Stimulated activated CD4-positive, alpha-beta T cell treated with anti-CD3 and anti-CD28 coated beads, Interleukin-2, amount 100 ng/mL, for 4 hours (primary cell): ENCODE results near the gene PRRT4.

Experiments used
- DNase-seq: peaks from one replicate; pipeline ENCODE4 v3.0.0-alpha.2; 2020; ENCODE audit warnings: low read depth

The PRRT4 gene

DNA sequence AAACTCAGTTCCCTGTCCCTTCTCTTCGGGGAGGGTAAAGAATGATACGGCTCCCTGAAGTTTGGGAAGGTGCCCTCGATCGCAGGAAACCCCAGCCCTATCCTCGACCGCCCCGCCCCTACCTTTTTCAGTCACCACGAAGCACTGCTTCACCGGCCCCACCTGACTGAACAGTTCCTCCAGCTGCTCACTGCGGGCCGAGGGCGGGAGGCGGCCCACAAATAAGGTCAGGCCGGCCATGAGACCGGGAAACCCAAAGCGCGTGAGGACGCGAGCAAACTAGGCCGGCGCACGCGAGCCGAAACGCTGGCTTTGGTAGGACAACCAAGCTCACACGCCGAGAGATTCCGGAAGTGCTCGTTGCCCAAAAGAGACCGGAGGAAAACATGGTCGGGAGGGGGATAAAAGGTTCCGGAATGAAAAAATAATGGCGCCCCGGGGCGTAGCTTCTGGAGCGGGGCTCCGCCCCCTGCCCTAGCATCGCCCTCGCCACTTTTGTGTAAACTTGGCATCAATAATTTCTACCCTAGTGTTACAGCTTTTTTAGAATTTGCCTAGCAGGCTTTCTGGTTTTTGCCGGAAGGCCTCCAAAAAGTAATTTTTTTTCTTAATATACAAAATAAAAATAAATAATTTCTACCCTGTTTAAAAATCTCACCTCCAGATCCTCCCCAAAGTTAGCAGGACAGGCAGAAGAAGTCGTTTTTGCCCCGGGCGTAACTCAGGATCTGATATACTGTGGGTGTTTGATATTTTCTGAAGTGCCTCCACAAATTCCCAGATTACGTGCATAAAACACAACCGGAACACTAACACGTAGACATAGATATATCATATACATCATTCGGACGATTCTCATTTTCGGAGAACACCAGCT is 17.7 kb downstream of the PRRT4 start, which contains the start of gene RBM28:
Gene RBM28 (minus strand): TSS at position 355 of the 877 bp plus-strand sequence. CDS start 115 bp downstream, at position 240.
- peak; percentile 73 for DNase-seq

DNA sequence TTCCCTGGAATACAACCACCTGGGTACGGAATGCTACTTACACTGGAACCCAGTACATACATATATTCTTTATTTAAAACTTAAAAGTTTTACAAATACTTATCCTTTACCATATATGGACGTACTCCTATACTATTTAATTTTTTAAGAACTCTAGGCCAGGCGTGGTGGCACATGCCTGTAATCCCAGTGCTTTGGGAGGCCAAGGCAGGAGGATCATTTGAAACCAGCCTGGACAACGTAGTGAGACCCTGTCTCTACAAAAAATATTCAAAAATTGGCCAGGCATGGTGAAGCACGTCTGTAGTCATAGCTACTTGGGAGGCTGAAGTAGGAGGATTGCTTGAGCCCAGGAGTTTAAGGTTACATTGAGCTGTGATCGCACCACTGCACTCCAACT is 19.8 kb downstream of the PRRT4 start:
- no peak for DNase-seq

DNA sequence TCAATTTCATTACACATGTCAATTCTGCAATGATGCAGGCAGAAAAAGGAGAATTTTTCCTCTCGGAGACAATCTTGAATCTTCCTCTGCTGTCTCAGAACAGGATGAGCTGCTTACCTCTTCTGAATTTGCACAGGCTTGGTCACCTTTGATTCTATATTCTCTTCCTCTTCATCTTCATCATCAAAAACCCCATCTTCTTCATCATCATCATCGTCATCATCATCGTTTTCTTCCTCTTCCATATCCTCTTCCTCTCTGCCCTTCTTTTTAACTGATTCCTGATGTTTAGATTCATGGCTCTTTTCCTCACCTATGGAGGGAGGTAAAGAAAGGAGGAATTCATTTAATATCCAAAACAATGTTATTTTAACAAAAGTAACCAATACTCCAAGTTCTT is 25.8 kb downstream of the PRRT4 start:
- DNase-seq: no peak

DNA sequence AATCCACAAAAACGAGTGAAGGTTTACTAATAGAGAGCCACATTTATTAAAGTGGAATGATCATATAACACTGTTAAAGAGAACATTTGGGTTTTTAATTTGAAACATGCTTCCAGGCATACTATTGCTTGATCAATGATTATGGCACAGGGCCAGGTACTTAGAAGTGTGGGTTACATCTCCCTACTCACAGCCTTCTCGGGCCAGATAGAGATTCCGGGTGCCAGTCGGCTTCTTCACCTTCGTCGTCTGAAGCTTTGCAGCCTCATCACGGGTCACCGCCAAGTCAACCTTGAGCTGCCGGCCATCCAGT is 37.2 kb downstream of the PRRT4 start:
- no peak for DNase-seq

DNA sequence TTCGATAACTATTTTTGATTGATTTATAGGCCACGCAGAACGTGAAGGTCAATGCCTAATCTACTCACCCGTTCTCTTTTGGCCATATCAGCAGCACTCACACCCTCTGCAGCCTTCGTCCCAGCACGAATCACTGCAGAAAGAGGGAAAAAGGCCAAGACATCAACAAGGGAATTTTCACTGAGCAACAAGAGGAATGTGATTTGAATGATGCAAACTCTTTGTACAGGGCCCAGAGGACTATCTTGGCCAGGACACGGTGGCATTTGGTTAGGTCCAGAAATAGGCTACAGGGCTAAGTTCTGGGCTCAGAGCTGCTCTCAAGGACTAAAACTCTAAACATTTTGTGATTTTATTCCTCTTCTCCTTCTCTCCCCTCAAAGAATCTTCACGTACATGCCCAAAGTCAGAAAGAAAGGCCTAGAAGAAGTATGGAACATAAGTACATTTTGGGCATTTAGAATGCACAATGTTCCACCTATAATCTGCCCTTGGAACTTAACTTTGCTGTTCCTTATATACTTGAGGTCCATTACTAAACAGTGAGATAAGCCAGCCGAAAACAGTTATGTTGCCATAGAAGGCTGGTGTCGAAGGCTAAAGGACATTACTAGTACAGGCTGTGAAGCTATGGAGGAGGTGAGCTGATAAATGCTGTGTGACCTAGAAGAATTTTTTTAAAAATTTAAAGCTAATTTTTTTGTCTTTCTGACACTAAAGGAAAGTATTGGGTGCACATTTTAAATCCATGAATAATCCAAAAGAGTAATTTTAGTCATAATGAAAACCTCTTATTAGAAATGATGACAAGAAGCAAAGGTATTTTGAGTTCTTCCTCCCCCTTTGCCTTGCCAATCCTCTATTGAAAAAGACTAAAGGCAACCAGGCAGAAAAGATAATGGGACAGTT is 37.8 kb downstream of the PRRT4 start:
- no peak for DNase-seq

DNA sequence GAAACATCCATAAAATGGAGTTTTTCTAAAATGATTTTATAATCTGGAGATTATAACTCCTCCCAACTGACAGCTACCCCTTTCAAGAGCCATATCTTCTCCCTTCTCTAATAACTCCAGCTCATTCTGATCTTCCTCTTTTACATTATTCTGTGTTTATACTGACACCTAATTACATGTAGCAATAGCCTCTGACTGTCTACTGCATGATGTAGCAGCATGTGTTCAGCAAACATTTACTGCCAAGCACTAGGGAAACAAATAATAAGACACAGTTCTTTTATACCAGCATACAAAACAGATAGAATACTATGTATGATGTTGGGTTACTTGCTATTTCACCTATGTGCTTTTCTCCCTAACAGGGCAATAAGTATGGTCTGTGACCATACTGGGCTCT is 38.5 kb downstream of the PRRT4 start:
- no peak for DNase-seq

DNA sequence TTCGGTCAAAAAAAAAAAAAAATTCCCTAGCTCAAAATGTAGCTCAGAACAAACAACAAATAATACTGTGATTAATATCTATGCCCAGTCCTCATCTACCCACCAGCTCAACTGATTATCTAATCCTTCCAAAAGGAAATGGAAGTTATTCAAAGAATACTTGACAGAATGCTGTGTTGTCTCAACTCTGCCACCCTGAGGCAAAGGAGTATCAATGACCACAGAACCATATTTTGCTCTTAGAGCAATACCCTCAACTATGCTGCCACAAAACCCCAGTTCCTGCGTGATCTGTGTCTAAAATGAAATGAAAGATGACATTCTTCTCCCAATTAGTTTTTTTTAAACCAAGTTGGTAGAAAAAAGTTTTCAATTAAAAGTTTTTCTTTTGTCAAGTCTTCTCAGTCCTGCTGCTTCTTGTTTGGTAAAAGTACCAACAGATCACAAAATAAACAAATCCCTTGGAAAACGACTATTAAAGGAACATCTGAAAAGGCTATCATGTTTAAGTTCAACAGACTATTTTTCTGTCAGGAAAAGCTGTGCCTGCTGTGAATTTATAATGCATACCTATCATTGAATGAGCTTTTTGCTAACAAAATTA is 39.3 kb downstream of the PRRT4 start:
- no peak for DNase-seq

DNA sequence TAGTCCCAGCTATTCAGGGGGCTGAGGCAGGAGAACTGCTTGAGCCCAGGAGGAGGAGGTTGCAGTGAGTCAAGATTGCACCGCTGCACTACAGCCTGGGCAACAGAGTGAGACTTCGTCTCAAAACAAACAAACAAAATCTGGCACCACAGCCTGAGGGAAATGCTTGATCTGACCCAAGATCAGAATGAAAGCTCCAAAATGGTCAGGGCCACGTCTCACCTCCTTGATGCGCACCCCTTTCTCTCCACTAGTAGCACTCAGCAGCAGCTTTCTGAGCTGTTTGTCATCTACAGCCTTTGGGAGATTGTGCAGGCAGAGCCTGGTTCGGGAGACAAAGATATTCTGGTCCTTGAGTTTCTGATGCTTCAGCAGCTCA is 40.5 kb downstream of the PRRT4 start:
- DNase-seq: no peak

DNA sequence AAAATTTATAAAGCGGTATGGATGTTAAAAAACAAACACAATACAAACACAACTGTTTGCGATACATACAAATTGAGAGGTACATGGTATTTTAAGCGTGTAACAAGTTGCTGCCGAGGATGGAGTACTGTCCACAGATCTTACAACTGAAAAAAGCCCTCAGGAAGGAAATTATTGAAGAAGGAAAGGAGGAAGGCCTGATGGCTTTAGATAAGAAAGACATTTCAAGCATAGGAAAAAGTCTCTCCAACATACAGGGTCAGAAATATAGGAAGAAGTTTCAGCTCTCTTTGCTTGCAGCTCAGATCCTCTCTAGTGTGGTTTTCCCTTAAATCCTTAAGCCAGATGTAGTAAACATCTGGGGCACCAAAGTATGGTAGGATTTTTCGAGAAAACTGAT is 42.8 kb downstream of the PRRT4 start:
- DNase-seq: no peak

DNA sequence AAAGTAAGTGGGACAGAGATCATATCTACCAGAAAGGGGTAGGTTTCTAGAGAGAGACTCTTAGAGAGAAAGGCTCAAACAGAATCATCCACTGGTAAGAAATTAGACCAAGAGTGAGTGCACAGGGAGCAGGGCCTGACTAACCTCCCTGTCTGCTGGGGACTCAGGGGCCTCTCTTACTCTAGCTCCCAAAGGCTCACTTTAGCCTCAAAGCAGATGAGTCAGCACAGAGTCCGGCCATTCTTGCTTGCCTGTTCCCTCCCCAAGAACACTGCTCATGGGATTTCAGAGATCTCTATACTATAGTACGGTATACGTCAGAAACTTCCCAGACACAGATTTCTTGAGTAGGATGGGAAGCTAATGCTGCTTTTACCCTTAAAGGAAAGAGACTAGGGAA is 50.5 kb downstream of the PRRT4 start:
- DNase-seq: no peak

DNA sequence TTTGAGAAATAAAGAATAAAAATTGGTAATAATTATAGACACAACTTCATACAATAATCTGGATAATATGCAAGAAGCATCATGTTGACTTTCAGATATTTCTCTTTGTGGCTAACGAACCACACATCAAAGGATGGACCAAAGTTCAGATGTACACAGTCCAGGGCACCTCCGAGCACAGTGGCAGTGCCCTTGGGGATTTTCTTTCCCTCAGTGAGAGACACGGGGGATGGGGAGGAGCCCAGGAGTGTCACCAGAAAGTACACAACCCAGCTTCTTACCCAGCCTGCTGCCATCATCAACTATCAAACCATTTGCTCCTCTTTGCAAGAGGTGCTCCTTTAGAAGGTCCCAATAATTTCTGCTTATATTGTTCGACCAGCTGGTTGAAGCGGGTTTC is 51.0 kb downstream of the PRRT4 start:
- DNase-seq: no peak

DNA sequence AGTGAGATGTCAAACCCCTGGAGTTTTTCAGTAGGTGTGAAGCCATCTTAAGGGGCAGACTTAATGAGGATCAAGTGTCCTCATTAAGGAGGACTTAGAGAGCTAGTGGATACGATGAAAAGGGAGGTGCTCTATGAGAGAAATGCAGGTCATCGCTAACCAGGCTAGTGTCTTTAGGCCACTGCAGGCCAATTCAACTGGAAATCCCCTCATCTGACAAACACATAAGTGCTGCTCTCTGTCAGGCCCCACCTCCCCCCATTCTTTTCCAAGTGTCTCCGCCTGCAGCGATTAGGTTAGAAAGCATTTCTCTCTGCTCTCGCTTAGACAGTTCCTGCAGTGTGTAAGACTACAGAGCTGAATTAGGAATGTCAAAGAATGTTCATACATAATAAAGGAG is 51.5 kb downstream of the PRRT4 start:
- no peak for DNase-seq

DNA sequence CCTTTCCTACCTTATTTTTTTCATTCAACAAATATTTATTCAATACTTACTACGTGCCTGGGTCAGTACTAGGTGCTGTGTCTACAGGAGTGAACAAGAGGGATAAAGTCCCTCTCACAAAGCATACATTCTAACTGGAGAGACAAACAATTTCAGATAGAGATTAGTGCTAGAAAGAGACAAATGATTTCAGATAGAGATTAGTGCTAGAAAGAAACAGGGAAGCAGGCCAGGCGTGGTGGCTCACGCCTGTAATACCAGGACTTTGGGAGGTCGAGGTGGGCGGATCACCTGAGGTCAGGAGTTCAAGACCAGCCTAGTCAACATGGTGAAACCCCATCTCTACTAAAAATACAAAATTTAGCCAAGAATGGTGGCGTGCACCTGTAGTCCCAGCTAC is 52.4 kb downstream of the PRRT4 start:
- no peak for DNase-seq

DNA sequence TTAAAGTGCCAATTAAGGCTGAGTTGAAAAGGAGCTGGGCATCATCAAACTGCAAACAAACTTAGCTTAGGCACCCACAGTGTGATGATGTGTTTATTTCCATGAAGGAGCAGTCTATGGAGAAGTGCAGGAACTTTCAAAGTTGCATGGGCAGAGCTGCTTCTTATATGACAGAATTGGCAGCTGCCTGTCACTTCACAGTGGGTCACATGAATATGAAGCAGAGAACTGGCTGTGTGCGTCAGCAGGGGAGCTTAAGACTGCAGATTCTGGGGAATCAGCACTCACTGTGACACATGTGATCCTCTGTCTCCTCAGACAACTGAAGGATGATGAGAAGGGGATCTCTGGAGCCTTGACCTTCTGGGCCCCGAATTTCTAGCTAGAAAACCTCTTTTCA is 54.4 kb downstream of the PRRT4 start:
- no peak for DNase-seq

DNA sequence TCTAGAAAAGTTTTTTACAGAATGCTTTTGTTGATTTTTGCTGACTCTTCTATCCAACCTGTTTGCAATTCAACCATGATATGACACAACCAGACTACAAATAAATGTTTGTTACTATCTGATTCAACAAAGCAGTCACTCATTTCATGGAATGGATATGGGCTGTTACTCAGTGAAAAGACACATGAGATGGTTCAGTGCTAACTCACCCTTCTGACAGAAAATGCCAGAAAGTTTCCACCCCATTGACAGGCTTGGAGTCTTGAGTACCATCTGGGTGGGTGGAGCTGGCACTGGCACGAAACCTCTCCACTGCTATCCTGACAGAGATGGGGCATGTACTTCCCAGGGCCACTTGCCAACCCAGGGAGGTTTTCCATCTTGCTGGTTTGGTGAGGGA is 57.3 kb downstream of the PRRT4 start:
- no peak for DNase-seq

DNA sequence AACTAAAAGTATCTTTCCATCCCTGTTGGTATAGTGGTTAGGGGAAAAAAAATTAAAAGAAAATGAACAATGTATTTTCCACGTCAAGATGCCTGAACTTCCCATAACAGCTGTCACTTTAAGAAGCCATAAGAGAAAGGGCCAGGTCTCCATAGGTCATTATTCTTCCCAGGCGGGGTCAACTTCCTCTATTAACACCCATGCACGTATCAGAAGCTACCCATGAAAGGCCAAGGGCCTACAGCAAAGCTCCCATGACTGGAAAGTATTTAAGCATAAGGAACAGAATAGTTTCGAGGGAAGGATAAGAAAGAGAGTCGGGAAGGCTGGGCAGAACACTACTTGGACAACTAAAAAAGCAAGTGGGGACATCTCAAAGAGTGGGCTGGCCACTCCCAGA is 57.8 kb downstream of the PRRT4 start:
- DNase-seq: no peak

DNA sequence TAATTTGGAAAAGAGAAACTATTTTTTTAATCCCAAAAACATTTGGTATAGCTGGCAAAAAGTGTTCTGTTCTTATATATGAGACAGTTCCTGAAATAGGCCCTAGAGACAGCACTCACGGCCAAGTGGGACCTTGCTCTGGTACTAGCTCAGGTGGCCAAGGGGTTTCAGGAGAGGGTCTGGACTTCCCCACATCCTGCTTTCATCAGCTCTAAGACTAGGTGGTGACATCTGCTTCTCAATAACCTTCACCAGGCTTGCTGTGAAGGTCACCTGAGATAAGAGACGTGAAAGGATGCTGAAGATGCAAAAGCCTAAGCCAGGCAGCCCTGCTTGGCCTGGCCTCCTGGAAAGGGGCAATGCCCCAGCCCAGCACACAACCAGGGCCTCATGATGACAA is 58.4 kb downstream of the PRRT4 start:
- DNase-seq: no peak

DNA sequence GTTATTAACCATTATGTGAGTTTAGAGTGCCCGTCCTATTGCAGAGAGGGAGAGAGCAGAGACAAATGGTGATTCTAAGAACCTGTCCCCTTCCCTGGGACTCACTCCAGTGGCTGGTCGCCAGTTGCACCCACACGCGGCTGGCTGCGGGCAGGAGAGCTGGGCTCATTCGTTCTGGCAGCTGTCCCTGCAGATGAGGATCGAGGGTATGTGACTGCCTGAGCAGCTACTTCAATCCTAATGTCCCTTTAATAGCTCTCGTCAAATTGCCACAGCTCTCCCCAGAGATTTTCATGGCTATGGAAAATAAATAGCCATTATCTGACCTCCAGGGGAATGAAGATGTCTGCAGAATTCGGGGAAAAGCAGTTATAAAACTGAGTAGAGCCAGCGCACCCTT is 59.4 kb downstream of the PRRT4 start:
- no peak for DNase-seq
